OCI-LY1 (cell line): ENCODE measurements around the gene GMPPA.

Source experiments
- CTCF ChIP-seq: fragments of 200-600 bp; sonication (generic), shearing (Covaris generic); IDR thresholded peaks from 2 replicates; pipeline ENCODE4 v1.5.1; 2017; ENCODE audit warnings: mild to moderate bottlenecking, antibody characterized with exemption, low read length, moderate library complexity, mixed read lengths
- EZH2 ChIP-seq: fragments of 200-600 bp; sonication (generic), shearing (Covaris generic); IDR thresholded peaks from 2 replicates; pipeline ENCODE4 v1.8.0; 2017; ENCODE audit warnings: borderline replicate concordance, mixed run types, mild to moderate bottlenecking, antibody characterized with exemption, low read length, moderate library complexity, mixed read lengths

- TF ChIP-seq CTCF, result no peak
- no peak for TF ChIP-seq EZH2
These were observed 11.9 kb downstream of the GMPPA start for GRCh38 chr2:219510512-219511135.
